ENCODE results near the gene PARVB.

PARVB gene

DNA sequence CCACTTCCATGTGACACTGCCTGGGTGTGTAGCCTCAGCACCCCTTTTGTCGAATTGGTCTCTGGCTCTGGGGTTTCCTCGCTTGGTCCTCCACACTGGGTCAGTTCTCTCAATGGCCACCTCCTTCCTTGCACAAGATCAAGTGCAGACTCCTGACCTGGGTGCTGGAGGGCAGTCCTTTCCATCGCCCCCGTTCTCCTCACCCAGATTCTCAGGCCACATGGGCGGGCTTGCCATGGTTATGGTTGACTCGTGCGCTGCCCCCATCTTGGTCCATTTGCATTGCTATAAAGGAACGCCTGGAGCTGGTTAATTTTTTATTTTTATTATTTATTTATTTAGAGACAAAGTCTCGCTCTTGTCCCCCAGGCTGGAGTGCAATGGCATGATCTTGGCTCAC, 5.5 kb upstream of the PARVB start:
- TF ChIP-seq, protein P1, sequence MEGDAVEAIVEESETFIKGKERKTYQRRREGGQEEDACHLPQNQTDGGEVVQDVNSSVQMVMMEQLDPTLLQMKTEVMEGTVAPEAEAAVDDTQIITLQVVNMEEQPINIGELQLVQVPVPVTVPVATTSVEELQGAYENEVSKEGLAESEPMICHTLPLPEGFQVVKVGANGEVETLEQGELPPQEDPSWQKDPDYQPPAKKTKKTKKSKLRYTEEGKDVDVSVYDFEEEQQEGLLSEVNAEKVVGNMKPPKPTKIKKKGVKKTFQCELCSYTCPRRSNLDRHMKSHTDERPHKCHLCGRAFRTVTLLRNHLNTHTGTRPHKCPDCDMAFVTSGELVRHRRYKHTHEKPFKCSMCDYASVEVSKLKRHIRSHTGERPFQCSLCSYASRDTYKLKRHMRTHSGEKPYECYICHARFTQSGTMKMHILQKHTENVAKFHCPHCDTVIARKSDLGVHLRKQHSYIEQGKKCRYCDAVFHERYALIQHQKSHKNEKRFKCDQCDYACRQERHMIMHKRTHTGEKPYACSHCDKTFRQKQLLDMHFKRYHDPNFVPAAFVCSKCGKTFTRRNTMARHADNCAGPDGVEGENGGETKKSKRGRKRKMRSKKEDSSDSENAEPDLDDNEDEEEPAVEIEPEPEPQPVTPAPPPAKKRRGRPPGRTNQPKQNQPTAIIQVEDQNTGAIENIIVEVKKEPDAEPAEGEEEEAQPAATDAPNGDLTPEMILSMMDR (conservative IDR thresholded peaks at IDR 0.05; ENCODE audit: low read length), result no peak
- DNase-seq (ENCODE audit: low read depth), result no peak
- no peak overlapping the region for H3K4me3 ChIP-seq (ENCODE audit: low read length)

DNA sequence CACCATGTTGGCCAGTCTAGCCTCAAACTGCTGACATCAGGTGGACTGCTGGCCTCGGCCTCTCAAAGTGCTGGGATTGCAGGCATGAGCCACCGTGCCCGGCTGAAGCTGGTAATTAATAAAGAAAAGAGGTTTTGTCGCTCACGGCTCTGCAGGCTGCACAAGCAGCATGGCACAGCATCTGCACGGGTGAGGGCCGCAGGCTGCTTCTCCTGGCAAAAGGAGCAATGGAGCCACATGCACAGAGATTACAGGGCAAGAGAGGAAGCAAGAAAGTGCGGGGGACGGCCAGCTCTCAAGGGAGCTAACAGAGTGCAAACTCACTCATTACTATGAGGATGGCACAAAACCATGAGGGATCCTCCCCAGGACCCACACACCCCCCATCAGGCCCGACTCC, 4.7 kb upstream of the PARVB start:
- TF ChIP-seq, protein P1 (conservative IDR thresholded peaks at IDR 0.05; ENCODE audit: low read length), result no peak
- DNase-seq (ENCODE audit: low read depth), result no peak
- H3K4me3 ChIP-seq (ENCODE audit: low read length), result no peak overlapping the region

DNA sequence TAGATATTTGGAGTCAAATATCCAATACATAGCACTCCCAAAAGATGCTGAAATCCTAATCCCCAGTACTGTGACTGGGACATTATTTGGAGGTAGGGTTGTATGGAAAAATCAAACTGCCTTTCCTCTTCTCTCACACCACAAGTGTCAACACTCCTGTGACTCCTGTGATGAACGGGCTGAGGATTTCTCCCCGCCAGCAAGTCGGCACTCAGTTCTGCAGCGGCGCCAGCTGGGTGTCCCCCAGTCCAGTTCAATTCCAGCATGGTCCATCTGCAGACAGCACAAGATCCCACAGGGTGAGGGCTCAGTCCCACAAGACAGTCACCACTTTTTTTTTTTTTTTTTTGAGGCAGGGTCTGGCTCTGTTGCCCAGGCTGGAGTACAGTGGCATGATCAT, 4.3 kb upstream of the PARVB start:
- TF ChIP-seq, protein P1 (conservative IDR thresholded peaks at IDR 0.05; ENCODE audit: low read length), result no peak
- no peak overlapping the region for H3K4me3 ChIP-seq (ENCODE audit: low read length)
- DNase-seq (ENCODE audit: low read depth), result peak; percentile 40

DNA sequence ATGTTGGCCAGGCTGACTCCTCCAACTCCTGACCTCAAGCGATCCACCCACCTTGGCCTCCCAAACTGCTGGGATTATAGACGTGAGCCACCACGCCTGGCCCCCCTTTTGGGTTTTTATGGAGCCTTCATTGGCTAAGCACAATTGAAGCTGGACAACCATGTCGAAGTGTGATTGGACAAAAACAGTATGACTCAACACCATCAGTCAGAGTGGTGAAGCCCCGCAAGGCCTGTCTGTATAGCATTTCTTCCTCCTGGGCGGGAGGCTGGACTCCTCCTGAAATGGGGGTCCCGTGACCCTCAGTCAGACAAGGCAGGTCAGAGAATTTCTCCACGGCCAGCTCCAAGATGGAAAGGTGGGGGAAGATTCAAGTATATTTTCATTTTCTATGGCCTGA, 3.1 kb upstream of the PARVB start:
- no peak overlapping the region for H3K4me3 ChIP-seq (ENCODE audit: low read length)
- TF ChIP-seq, protein P1 (conservative IDR thresholded peaks at IDR 0.05; ENCODE audit: low read length), result no peak
- DNase-seq (ENCODE audit: low read depth), result no peak

DNA sequence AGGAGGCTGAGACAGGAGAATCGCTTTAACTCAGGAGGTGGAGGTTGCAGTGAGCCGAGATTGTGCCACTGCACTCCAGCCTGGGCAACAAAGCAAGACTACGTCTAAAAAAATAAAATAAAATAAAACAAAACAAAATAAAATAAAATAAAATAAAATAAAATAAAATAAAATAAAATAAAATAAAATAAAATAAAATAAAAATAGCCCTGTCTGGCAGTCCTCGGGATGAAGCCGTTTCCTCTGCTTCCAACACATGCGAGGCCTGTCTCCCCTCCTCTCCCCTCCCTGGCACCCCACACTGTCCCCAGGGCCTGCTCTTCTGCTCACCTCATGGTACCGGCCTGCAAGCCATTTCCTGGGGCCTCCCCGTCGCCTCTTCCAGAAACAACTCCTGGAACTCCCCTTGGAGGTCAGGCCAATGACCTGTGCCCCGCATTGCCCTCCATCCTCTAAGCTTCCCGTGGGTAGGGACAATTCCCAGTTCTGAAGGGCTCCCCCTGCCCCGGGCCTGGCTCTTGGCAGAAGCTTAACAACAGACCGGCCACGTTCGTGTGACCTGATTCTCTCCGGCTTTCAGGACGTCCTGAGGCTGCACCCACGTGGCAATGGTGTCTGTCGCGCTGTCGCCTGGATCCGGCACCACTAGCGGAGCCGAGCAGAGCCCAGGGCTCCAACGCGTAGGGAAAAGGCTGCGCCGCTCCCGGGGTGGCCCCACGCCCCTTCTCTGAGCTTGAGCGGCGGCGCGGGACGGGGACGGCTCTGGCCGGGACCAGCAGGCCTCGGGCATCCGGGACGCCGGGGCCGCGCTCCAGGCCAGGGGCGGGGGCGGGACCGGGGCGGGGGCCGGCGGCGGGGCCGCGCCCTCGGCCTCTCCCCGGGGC, 456 bp upstream of the PARVB start:
- TF ChIP-seq, protein P1 (conservative IDR thresholded peaks at IDR 0.05; ENCODE audit: low read length), result no peak
- DNase-seq (ENCODE audit: low read depth), result peak; percentile 46
- peak overlapping the region; percentile 77 for H3K4me3 ChIP-seq (ENCODE audit: low read length)

DNA sequence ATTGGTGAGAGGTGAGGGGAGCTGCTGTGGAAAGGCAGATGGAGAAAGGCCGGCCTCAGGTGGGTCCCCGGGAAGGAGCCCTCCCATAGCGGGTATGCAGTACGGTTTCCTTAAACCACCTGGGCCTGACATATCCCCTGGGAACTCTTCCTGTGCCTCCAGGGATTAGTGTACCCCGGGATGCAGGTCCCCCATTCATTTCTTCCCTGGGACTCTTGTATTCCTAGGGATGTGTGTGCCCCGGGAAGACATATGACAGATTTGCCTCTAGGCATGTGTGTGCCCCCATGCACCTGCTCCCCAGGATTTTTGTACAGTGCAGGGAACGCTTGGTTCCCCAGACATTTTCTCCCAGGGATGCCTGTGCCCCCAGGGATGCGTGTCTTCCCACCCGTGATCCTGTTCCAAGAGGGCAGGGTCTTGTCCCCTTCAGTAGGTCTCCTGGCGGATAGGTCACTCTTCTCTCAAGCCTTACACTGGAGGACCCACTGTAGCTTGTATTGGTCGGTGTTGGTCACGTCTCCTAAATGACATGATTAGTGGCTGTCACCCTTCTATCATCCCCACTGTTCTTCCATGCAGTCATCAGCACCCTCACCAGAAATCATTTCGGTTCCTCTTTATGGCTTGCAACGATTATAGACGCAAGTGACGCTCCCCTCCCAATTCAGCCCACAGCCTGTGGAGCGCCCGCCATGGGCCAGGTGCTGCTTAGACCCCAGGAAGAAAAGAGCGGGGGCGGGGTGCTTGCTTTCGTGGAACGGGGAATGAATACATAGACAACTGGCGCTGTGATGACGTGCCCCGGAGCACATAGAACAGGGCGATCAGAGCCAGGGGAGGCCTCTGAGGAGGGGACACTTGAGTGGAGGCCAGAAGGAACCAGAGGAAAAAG, 1.3 kb downstream of the PARVB start:
- TF ChIP-seq, protein P1 (conservative IDR thresholded peaks at IDR 0.05; ENCODE audit: low read length), result no peak
- peak overlapping the region; percentile 64 for H3K4me3 ChIP-seq (ENCODE audit: low read length)
- no peak for DNase-seq (ENCODE audit: low read depth)
